NT2/D1 (cell line): ENCODE results near the gene PEX26.
"Not testable (repeated sequence)": the region's sequence is repeated elsewhere in the genome, so short reads cannot be mapped to it uniquely, and the experiment has no call there.

ENCODE experiments used
- DNase-seq: peaks from one replicate; pipeline ENCODE4 v3.0.0-alpha.2; 2011; ENCODE audit warnings: low read depth, low spot score
- H3K27me3 ChIP-seq: 2 replicates; pipeline ENCODE4 v1.6.0; 2011; ENCODE audit warnings: mild to moderate bottlenecking; ENCODE audit not compliant: insufficient read length, insufficient read depth
- H3K36me3 ChIP-seq: 2 replicates; pipeline ENCODE4 v1.6.1; 2011; ENCODE audit warnings: mild to moderate bottlenecking, low read length, mixed read lengths; ENCODE audit not compliant: insufficient read depth, insufficient read length
- H3K4me1 ChIP-seq: 2 replicates; pipeline ENCODE4 v1.5.1; 2011; ENCODE audit not compliant: insufficient read depth, insufficient read length
- H3K4me3 ChIP-seq: 2 replicates; pipeline ENCODE4 v1.5.1; 2011; ENCODE audit warnings: low read depth; ENCODE audit not compliant: insufficient read length
- H3K9ac ChIP-seq: 2 replicates; pipeline ENCODE4 v1.6.0; 2011; ENCODE audit warnings: low read depth; ENCODE audit not compliant: insufficient read length
- H3K9me3 ChIP-seq: 2 replicates; pipeline ENCODE4 v1.5.1; 2011; ENCODE audit warnings: mild to moderate bottlenecking, low read length; ENCODE audit not compliant: insufficient read depth
- SUZ12 ChIP-seq: IDR thresholded peaks from 2 replicates; pipeline ENCODE4 v1.6.1; 2011; ENCODE audit not compliant: insufficient read length, insufficient read depth; ENCODE audit errors: extremely low read depth
- YY1 ChIP-seq: IDR thresholded peaks from 2 replicates; pipeline ENCODE4 v1.6.1; 2011; ENCODE audit not compliant: insufficient read length, insufficient read depth
- ZNF274 ChIP-seq: IDR thresholded peaks from 2 replicates; pipeline ENCODE4 v1.6.1; 2011; ENCODE audit warnings: mild to moderate bottlenecking, low read depth, low read length

The PEX26 gene

GRCh38 chr22:18118345-18118915 is 40.6 kb downstream of the PEX26 start:
- no peak for TF ChIP-seq ZNF274
- TF ChIP-seq YY1, result no peak
- no peak for TF ChIP-seq SUZ12
- no peak for DNase-seq
- H3K9ac ChIP-seq, result no peak overlapping the region
- H3K4me1 ChIP-seq, result peaks cover 6% of the 10 kb centered on the region
- no peaks in the 10 kb centered on the region for H3K36me3 ChIP-seq
- H3K9me3 ChIP-seq, result no peaks in the 10 kb centered on the region
- no peaks in the 10 kb centered on the region for H3K27me3 ChIP-seq
- H3K4me3 ChIP-seq, result no peak overlapping the region

GRCh38 chr22:18119409-18120110 is 41.8 kb downstream of the PEX26 start:
- Histone ChIP-seq H3K9ac (no peak overlapping the region), H3K27me3 (no peaks in the 10 kb centered on the region), H3K36me3 (no peaks in the 10 kb centered on the region), H3K4me1 (peaks cover 6% of the 10 kb centered on the region), H3K4me3 (no peak overlapping the region), H3K9me3 (no peaks in the 10 kb centered on the region)
- DNase-seq, result no peak
- no peak for TF ChIP-seq ZNF274
- no peak for TF ChIP-seq SUZ12
- TF ChIP-seq YY1, result no peak

- H3K4me3 ChIP-seq, result no peak overlapping the region
- peaks cover 6% of the 10 kb centered on the region for H3K4me1 ChIP-seq
- no peaks in the 10 kb centered on the region for H3K9me3 ChIP-seq
- H3K27me3 ChIP-seq, result no peaks in the 10 kb centered on the region
- TF ChIP-seq SUZ12 (no peak), ZNF274 (no peak), YY1 (no peak)
- no peaks in the 10 kb centered on the region for H3K36me3 ChIP-seq
- DNase-seq, result no peak
- H3K9ac ChIP-seq, result no peak overlapping the region
Measured at GRCh38 chr22:18120857-18121256, 43.1 kb downstream of the PEX26 start.

GRCh38 chr22:18121506-18121905 is 43.7 kb downstream of the PEX26 start:
- Histone ChIP-seq H3K9me3 (no peaks in the 10 kb centered on the region), H3K4me3 (no peak overlapping the region)
- TF ChIP-seq ZNF274, result no peak
- TF ChIP-seq SUZ12, result no peak
- no peak for TF ChIP-seq YY1

GRCh38 chr22:18121954-18122554 is 44.3 kb downstream of the PEX26 start:
- TF ChIP-seq SUZ12, result no peak
- TF ChIP-seq ZNF274, result no peak
- TF ChIP-seq YY1, result no peak
- peak; percentile 11 for DNase-seq
- H3K27me3 ChIP-seq, result no peaks in the 10 kb centered on the region
- no peaks in the 10 kb centered on the region for H3K9me3 ChIP-seq
- peaks cover 7% of the 10 kb centered on the region for H3K36me3 ChIP-seq
- H3K9ac ChIP-seq, result no peak overlapping the region
- no peak overlapping the region for H3K4me3 ChIP-seq
- peaks cover 6% of the 10 kb centered on the region for H3K4me1 ChIP-seq

More at GRCh38 chr22:18121506-18121905, 43.7 kb downstream of the PEX26 start:
- Histone ChIP-seq H3K9ac (no peak overlapping the region), H3K36me3 (peaks cover 3% of the 10 kb centered on the region), H3K27me3 (no peaks in the 10 kb centered on the region), H3K4me1 (peaks cover 6% of the 10 kb centered on the region)
- DNase-seq, result no peak

- H3K36me3 ChIP-seq, result not testable (repeated sequence)
Measured at GRCh38 chr22:18123476-18124025, 45.8 kb downstream of the PEX26 start.

GRCh38 chr22:18126606-18127005 is 48.8 kb downstream of the PEX26 start:
- H3K27me3 ChIP-seq, result no peaks in the 10 kb centered on the region
- H3K4me3 ChIP-seq, result no peak overlapping the region
- no peak overlapping the region for H3K9ac ChIP-seq
- no peak for DNase-seq
- H3K9me3 ChIP-seq, result no peaks in the 10 kb centered on the region
- TF ChIP-seq ZNF274 (no peak), SUZ12 (no peak), YY1 (no peak)
- peaks cover 7% of the 10 kb centered on the region for H3K36me3 ChIP-seq
- no peaks in the 10 kb centered on the region for H3K4me1 ChIP-seq

More at GRCh38 chr22:18123476-18124025, 45.8 kb downstream of the PEX26 start:
- not testable (repeated sequence) for DNase-seq, H3K4me1 ChIP-seq, H3K9me3 ChIP-seq, H3K9ac ChIP-seq, H3K4me3 ChIP-seq, H3K27me3 ChIP-seq
